PFSK-1 (cell line): ENCODE data around the gene DNAAF1.

Experiments used
- FOXP2 ChIP-seq: optimal IDR thresholded peaks from 2 replicates; pipeline ENCODE3; 2011; ENCODE audit warnings: borderline replicate concordance, control low read depth, inconsistent platforms; ENCODE audit not compliant: insufficient read depth; ENCODE audit errors: extremely low read length, extremely low read depth
- POLR2AphosphoS5 ChIP-seq: IDR thresholded peaks from 2 replicates; pipeline ENCODE4 v1.6.1; 2012; ENCODE audit warnings: low read depth, mild to moderate bottlenecking, control low read depth, low read length, moderate library complexity
- REST ChIP-seq, 2 experiments: IDR thresholded peaks; 2 replicates each; pipeline versions ENCODE4 v1.6.1 to v1.8.0; 2011 to 2012; ENCODE audit warnings: low read depth in 2 of 2, low read length in 2 of 2, control low read depth in 1 of 2, inconsistent platforms in 1 of 2, mild to moderate bottlenecking in 1 of 2, moderate library complexity in 1 of 2; ENCODE audit not compliant: insufficient read depth in 1 of 2
- SIN3A ChIP-seq: IDR thresholded peaks from 2 replicates; pipeline ENCODE4 v1.6.1; 2012; ENCODE audit warnings: mild to moderate bottlenecking, low read length, moderate library complexity, borderline replicate concordance; ENCODE audit not compliant: insufficient read depth
- TAF1 ChIP-seq: IDR thresholded peaks from 2 replicates; pipeline ENCODE4 v1.6.1; 2012; ENCODE audit warnings: low read length, control low read depth, borderline replicate concordance; ENCODE audit not compliant: insufficient read depth

GRCh38 chr16:84117494-84117843, 27.6 kb upstream of the DNAAF1 start:
- TF ChIP-seq POLR2AphosphoS5 (0 out of 2 replicates have a peak, but pooled peaks have one; percentile 3), TAF1 (no peak), REST (IDR thresholded peaks at IDR 0.05; ENCODE audit: insufficient read depth in 1 of 2, low read depth in 2 of 2, low read length in 2 of 2) (no peak), SIN3A (no peak), FOXP2 (no peak)
